GM18498 (cell line): ENCODE data around the gene BRWD1.

Experiments
- ATAC-seq: cut with Tn5 transposase; IDR thresholded peaks from one replicate; pipeline ENCODE4 v1.9.1; 2021; ENCODE audit warnings: mild to moderate bottlenecking, moderate library complexity; ENCODE audit not compliant: unreplicated experiment

Gene BRWD1

DNA sequence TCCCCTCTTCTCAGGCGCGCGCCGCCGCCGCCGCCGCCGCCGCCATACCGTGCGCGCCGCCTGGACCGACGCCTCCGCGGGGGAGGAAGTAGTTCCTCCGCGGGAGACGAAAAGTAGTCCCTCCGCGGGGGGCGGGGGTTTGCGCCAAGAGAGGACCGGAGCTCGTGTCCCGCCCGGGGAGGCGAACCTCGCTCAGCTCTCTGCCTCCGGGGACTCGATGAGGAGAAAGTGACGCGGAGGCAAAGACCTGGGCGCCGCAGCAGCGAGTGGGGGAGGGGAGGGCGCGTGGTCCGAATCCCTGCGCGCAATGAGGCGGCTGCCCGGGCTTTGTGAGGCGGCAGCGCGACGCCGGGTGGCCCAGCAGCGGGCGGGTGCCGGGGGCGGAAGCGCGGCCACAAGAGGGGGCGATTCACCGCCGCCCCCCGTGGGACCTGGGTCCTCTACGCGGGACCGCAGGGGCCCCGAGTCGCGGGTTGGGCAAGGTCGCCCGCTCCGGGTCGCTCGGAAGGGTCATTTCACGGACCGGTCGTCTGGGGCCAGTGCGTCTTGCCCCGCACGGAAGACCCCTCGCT lies at the start of gene BRWD1:
Gene BRWD1 (minus strand): TSS at position 62 of the 572 bp plus-strand sequence. CDS start 141 bp downstream, outside the sequence.
- ATAC-seq: peak; percentile 62

DNA sequence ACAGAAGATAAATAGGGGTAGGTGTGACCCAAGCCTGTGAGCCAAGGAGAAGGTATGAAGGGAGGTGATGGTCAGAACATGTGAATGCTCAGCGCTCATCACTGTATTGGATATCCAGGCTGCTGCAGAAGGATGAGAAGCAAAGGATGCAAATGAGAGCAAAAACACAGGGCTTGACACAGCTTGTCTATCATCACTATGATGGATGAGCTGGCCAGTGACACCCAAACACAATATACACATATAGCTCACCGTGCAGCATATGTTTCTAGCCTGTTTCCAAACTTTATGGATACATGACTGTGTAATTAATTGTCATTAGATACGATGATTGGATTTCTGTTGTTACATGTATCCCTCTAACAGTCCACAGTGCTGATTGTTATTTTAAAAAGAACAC lies 49.3 kb upstream of the BRWD1 start:
- no peak for ATAC-seq

DNA sequence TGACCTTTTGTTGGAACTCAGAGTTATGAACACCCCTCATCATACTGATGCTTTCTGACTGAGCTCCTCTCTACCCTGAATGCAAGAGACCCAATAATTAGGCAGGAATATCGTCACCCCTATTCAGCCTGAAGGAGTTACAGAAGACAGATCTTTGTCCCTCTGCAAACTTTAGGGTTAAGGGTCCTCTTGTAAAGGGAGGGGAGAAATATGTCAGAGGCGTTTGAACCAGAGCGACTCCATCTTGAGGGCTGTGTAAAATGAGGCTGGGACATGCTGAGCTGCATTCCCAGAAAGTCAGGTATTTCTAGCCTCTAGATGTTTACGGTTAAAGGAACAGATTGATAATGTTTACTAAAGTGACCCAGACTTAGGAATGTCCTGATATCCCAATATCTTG lies 46.0 kb upstream of the BRWD1 start:
- ATAC-seq: no peak

DNA sequence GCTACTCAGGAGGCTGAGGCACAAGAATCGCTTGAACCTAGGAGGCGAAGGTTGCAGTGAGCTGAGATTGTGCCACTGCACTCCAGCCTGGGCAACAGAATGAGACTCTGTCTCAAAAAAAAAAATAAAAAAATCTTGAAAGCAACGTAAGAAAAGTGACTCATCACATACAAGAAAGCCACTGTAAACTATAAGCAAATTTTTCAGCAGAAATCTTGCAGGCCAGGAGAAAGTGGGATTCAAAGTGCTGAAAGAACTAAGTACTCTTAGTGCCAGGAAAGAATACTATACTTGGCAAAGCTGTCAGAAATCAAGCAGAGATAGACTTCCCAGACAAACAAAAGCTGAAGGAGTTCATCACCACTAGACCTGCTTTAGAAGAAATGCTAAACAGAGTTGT lies 39.9 kb upstream of the BRWD1 start:
- no peak for ATAC-seq

DNA sequence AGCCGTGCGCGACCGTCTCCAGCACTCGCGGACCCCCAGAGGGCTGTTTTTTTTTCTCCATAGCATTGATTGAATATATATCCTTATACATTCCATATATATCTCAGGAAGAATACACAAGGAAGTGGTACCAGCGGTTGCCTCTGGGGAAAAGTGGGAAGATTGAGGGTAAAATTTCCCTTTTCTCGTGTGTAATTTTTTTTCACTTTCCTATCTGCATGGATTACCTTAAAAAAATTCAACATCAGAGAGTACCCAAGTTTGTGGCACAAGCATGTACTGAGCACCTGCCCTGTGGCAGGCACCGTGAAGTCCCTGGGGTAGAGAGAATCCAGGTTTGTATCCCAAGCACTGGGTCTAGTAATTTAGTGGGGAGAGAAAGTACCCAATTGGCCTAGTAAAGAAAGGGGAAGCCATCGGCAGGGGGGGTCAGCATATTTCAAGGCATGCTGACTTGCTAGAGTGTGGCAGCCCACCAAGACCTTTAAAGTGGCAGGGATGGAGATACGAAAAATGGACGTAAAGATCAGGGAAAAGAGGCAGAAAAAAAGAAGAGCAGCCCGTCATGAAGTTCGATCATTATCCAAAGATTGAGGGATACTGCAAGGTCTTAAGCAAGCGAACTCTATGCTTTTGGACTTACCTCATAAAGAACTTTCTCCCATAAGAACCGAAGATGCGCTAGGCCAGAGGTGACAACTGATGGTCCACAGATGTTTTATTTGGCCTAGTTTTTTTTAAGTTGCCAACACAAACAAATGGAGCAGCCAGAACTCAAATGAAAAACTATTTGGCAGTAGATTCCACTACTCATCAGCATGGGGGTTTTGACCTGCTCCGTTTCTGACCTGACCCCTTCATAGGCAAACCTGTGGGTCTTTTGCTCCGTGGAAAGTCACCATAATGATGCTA lies 36.9 kb upstream of the BRWD1 start:
- ATAC-seq: no peak

DNA sequence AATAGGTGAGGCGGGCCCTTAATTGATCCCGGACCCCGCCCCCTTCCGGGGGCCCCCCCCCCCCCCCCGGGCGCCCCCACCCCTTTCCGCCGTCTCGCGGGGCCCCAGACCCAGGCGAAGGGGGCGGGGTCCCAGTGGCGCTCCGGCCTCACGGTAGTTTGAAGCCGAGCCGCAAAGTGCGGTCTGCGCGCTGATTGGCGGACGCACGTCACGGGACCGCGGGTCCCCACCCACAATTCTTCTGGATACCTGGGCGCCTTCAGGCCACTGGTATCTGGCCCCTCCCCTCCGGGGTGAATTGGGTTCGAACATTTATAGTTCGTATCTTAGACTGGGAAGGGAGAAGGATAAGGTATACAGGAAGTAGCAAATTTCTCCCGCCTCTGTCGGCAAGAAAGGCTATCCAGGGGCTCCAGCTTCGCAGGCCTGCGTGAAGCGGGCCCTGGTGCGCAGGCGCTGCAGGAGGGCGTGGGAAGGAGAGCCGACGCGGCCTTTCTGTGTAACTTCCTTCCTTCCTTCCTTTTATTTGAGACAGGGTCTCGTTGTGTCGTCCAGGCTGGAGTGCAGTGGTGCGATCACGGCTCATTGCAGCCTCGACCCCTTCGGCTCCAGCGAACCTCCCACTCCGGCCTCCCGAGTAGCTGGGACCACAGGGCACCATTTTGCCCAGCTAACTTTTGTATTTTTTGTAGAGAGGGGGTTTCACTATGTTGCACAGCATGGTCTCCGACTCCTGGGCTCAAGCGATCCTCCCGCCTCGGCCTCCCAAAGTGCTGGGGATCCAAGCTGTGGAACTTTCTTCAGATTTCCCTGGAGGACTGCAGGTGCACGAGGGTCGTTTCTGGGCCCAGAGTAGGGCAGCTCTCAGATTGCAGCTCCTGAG lies 36.0 kb upstream of the BRWD1 start:
- peak; percentile 84 for ATAC-seq

DNA sequence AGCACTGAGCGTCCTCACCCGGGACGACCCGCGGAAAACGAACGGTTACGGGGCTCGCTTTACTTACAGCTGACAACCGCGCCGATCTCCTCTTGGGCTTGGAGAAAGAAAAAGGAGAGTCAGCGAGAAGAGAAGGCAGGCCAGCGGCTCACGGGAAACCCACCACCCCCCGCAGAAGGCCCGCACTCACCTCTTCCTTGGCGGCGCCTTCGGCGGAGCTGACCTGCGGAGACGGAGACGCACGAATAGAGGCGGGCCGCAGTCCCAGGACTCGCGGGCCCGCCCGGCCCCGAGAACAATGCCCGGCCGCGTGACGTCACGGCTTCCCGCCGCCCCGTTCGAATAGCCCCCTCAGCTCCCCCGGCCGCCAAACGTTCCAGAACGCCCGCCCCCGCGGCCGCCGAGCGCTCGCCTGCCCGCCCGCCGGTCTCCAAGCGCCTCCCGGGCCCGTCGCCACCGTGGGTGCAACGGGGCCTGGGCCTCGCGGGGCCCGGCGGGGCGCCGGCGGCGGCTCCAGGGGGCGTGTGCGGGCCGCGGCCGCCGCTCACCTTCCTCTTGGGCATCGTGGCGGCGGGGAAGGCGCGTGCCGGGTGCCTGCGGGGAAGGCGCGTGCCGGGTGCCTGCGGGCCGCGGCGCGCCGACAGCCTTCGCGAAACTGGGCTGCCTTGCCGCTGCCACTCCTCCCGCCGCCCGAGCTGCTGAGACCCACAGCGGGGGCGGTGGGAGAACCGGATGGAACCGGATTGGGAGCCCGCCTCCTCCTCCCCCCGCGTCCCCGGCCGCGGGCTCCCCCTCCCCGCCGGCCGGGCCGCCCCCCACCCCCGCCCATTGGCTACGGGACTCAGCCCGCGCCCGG lies 35.2 kb upstream of the BRWD1 start, which contains the start of gene HMGN1:
Gene HMGN1 (minus strand): TSS at position 734 of the 856 bp plus-strand sequence. CDS start 171 bp downstream, at position 563.
- peak; percentile 63 for ATAC-seq

DNA sequence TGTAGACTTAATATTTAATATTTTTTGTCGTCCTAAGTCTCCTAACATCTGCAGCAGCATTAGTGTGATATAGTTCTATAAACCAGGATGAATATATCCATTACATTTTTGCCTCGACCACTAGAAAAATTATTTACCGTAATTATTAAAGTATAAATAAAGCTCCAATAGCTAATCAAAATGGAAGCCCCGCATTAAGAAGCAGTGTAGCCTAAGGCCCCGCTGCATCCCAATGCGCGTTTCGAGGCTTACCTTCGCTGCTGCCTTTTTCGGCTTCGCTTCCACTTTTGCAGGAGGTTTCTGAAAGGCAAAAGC lies 34.6 kb upstream of the BRWD1 start:
- no peak for ATAC-seq

DNA sequence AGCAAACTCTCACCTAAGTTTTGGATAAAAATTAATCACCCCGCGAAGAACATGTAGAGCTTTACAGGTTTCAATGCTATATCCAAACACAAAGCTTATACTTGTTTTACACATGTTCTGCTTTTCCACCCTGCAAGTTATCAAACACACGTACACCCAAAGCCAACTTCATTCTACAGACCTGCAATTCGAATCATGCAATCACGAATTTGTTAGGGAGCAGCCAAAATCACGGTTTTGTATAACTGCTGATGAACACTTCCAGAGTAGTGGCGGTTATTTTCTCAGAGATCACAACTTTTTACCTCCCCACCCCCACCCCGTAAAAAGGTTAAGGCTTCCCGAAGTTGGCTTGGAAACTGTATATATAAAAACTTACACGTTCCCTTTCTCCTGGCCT lies 34.1 kb upstream of the BRWD1 start:
- no peak for ATAC-seq

DNA sequence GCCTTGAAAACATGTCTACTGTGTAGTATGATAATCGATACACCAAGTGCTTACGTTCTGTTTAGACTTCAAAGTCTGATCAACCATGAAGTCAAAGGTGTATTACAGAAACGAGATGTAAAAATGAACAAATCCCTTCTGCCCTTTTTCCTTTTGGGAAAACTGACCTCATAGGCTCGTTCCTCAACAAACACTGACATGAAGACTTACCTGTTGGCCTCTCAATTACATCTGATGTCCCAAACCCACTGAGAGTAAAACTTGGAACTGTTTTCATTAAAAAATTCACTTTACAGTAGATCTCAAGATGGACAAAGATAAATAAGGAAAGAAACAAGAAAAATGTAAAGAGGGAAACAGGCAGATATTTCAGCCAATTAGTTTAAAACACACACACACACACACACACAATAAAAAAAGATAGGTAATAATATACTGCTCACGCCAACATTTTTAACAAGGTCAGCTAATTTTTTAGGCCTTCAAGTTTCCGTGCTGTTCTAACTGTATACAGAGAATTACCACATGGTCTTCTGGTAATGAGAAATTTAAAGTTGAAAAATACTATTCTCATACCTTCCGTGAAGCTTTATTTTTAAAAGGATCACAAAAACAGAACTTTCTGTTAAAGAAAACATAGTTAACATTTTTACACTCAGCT lies 33.4 kb upstream of the BRWD1 start:
- no peak for ATAC-seq

DNA sequence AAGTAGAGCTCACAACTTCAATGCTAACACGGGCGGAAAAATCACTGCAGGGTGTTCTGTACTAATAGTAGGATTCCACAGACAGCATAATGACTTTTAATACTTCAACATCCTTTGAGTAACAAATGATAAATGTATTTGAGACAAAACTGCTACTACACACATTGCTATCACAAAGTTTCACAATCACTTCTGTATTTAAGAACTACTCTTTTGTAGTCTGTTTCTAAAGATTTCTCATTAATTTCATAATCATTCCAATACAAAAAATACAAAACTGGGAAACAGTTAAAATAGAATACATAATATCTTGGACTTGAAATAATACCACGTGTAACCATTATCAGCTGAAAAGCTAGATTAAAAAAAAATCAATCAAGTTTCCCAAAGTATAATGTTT lies 32.8 kb upstream of the BRWD1 start:
- no peak for ATAC-seq

DNA sequence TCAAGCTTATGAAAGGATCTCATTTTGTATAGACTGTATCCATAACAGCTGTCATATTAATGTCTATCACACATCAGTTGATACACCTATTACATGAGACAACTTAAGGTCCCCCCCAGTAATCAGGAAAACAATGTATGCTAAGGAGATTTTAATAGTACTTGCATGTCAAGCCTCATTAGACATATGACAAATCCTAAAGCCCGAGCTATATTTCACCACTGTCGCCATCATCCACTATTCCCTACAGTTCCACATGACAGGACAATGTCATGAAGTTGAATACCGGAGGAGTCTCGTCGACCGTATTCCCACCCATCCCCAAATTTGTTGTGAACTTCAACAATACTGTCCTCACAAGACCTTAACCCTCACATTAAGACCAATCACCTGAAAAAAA lies 32.0 kb upstream of the BRWD1 start:
- no peak for ATAC-seq

DNA sequence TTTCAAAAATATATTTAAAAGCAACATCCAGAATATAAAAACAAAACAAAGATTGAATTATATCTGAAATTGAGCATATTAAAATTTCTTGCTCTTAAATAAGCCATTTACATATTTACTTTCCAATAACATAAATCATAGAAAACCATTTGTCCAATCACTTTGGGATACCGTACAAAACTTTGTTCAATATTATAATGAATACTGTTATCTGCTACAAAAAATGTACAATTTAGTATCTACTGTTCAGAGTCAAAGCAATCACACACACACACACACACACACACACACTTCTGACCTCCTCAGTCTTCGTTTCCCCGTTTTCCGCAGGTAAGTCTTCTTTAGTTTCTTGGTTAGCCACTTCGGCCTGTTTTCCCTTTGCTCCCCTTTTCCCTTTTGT lies 31.4 kb upstream of the BRWD1 start:
- ATAC-seq: no peak

DNA sequence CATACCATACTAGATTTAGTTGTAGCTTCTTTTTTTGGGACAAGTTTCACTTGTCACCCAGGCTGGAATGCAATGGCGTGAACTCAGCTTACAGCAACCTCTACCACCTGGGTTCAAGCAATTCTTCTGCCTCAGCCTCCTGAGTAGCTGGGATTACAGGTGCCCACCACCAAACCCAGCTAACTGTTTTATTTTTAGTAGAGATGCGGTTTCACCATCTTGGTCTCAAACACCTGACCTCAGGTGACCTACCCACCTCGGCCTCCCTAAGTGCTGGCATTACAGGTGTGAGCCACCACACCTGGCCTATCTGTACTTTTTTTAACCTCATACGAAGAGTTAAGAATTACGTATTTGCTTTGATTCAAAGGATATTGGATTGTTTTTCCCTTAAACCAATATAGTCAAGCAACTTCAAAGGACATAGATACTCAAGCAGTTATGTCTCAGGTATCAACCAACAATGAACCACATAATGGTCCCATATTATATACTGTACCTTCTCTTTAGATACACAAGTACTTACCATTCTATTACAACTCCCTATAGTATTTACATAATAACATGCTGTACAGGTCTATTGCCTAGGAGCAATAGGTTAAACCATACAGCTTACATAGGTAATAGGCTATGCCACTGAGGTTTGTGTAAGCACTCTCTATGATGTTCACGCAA lies 28.0 kb upstream of the BRWD1 start:
- no peak for ATAC-seq

DNA sequence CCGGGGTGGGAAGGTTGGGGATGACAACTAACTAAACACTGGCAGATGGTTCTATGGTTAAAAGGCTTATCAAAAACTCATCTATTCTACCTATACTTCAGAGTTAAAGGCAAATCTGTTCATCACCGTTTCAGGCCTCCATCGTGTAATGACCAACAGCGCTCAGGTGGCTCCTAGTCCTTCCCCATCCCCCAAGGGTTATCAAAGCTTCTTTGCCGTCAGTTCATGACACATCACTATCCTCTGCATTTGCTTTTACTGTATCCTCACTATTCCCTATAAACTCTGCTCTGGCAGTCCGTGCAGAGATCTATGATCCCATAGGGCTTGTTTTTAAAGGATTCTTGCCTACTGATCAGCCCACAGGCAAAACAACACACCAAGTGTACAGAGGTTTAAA lies 27.3 kb upstream of the BRWD1 start:
- ATAC-seq: no peak

DNA sequence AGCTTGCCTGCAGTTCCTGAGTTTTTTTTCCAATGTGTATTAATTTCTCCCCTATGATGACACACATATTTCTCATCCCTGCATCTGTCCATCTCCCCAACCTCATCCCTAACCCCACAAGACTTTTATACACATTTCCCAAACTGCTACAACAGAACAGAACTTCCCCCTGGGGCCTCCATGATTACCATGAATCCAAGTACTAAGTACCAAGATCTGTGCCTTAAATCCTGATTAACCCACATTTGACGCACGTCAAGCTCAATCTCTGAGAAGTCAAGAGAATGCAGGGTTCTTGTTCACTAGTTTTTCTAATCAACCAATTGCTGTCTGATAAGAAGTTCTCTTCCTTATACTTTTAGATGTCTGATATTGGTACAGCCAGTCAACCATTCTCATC lies 25.8 kb upstream of the BRWD1 start:
- no peak for ATAC-seq

DNA sequence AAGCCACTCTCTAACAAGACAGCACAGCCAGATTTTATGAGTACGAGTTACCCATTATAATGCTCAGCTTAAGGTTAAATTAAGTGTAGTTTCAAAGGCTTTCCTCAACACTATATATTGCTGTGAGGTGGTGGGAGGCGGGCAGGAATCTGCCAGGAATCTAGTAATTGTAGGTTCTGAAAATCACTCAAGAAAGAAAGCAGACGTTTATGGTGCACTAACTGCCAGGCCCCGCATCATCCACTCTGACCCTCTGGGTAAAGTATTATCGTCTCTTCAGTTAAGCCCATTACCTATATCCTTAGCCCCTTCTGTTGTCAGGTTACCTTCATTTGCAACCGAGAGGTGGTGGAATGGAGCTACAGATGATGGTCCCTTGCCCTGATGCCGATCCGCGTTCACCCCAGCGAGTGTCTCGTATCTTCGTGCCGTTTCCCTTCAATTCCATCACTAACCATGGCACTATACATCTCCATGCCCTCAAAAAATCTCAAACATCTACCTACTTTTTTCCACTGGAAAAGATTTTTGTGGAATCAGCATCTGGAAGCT lies 23.1 kb upstream of the BRWD1 start:
- no peak for ATAC-seq

DNA sequence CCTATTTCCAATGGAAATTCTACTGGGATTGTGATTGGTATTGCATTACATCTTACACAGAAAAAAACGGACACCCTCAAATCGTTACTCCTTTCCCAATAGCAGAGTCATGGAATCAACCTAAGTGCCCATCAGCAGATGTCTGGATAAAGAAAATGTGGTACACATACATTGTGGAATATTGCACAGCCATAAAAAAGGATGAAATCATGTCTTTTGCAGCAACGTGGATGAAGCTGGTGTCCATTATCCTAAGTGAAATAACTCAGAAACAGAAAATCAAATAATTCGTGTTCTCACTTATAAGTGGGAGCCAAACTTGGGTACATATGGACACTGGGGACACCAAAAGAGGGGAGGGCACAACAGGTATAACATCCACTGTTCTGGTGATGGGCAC lies 21.2 kb upstream of the BRWD1 start:
- ATAC-seq: no peak

DNA sequence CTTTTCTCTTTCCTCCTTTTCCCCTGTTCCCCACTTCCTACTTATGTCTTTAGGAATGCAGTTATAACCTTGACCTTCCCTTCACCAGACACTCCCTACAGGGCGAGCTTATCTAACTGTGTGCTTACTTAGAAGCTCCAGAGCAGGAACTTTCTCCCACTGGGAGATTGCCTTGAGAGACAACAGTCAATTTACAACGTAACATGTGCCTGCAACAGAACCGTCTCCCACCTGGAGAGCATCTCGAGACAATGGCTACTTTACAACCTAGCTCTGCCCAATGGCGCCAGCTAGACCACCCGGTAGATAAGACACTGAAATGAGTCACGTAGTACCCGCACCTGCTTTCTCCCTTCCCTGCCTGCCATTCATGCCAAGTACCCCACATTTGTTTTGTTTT lies 18.7 kb upstream of the BRWD1 start:
- no peak for ATAC-seq
